Panc1 (cell line): ENCODE measurements around the gene PHKA2.

Experiments
- CTCF ChIP-seq: fragments of 450-650 bp; IDR thresholded peaks from 2 replicates; pipeline ENCODE4 v1.5.1; 2017; ENCODE audit warnings: mild to moderate bottlenecking
- POLR2AphosphoS5 ChIP-seq: IDR thresholded peaks from 2 replicates; pipeline ENCODE4 v1.6.1; 2012; ENCODE audit warnings: mild to moderate bottlenecking, low read depth, low read length, moderate library complexity

- TF ChIP-seq CTCF (no peak), POLR2AphosphoS5 (no peak)
Measured at GRCh38 chrX:18973527-18974192, 10.3 kb downstream of the PHKA2 start.
